Stomach smooth muscle (tissue), 2 donors: ENCODE results near the gene ING4.
A peak's percentile ranks its signal among the peaks of the same experiment; 100 is the strongest.

Source experiments
- H3K27ac ChIP-seq: one replicate; pipeline ENCODE4 v1.7.0; 2013; ENCODE audit warnings: mild to moderate bottlenecking, low read length, inconsistent platforms
- H3K27me3 ChIP-seq, 2 donors: one replicate each; pipeline ENCODE4 v1.7.0; 2013; ENCODE audit warnings: low read length in 2 of 2; ENCODE audit not compliant: insufficient read depth in 2 of 2, control insufficient read depth in 1 of 2
- H3K36me3 ChIP-seq, 2 donors: one replicate each; pipeline ENCODE4 v1.7.0; 2013; ENCODE audit warnings: low read length in 2 of 2; ENCODE audit not compliant: control insufficient read depth in 2 of 2, insufficient read depth in 2 of 2
- H3K4me1 ChIP-seq: one replicate; pipeline ENCODE4 v1.7.0; 2013; ENCODE audit warnings: low read length; ENCODE audit not compliant: control insufficient read depth, insufficient read depth
- H3K4me3 ChIP-seq, 2 donors: one replicate each; pipeline ENCODE4 v1.7.0; 2013; ENCODE audit warnings: low read length in 2 of 2
- H3K9ac ChIP-seq, 2 donors: one replicate each; pipeline ENCODE4 v1.7.0; 2013; ENCODE audit warnings: low read length in 2 of 2, mild to moderate bottlenecking in 1 of 2
- H3K9me3 ChIP-seq, 2 donors: one replicate each; pipeline ENCODE4 v1.7.0; 2013; ENCODE audit warnings: low read length in 2 of 2; ENCODE audit not compliant: control insufficient read depth in 2 of 2
- donor health status: healthy.
- donor health status: Pancreatic carcinoma.

The ING4 gene

DNA sequence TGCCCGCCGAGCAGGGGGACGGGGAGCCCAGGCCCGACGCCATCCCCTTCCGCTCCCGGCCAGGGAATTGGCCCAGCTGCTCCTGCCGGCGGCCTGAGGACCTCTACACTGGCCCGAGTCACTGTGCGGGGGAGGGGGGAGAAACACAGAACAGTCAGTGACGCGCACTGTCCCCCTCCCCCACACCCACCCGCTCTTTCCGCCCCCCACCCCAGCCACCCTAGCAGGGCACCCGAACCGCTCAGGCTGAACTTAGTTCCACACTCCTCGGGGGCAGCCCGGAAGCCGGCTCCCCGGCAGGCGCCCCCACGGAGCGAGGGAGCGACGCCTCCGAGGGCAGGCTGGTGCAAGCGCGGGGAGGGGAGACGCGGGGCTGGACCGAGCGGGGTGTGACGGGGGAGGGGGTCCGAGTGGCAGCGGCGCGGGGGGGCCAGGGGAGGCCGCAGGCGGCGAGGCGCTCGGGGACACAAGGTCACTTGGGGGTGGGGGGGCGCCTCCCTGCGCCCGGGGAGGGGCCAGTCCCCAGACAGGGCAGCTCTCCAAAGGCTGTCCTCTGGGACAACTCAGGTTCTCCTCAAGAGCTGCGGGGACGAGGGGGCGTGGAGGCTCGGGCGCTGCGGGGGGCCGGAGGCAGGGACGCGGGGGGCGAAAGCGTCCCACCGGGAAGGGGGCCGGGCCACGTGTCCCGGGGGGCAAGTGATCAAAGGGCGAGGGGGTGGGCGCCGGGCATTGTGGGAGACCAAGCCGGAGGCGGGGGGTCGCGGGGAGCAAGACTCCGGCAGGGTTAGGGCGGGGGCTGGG lies 56.4 kb downstream of the ING4 start:
- peak overlapping the region; percentile 88 for H3K27ac ChIP-seq
- H3K4me1 ChIP-seq = peaks cover 56% of the 10 kb centered on the region
- peak overlapping the region; percentile 61 to 94 for H3K4me3 ChIP-seq
- H3K27me3 ChIP-seq = no peaks in the 10 kb centered on the region
- H3K9ac ChIP-seq = peak overlapping the region; percentile 61 to 74
- no peaks in the 10 kb centered on the region for H3K9me3 ChIP-seq
- H3K36me3 ChIP-seq = peaks cover 9% of the 10 kb centered on the region in 2 donors

DNA sequence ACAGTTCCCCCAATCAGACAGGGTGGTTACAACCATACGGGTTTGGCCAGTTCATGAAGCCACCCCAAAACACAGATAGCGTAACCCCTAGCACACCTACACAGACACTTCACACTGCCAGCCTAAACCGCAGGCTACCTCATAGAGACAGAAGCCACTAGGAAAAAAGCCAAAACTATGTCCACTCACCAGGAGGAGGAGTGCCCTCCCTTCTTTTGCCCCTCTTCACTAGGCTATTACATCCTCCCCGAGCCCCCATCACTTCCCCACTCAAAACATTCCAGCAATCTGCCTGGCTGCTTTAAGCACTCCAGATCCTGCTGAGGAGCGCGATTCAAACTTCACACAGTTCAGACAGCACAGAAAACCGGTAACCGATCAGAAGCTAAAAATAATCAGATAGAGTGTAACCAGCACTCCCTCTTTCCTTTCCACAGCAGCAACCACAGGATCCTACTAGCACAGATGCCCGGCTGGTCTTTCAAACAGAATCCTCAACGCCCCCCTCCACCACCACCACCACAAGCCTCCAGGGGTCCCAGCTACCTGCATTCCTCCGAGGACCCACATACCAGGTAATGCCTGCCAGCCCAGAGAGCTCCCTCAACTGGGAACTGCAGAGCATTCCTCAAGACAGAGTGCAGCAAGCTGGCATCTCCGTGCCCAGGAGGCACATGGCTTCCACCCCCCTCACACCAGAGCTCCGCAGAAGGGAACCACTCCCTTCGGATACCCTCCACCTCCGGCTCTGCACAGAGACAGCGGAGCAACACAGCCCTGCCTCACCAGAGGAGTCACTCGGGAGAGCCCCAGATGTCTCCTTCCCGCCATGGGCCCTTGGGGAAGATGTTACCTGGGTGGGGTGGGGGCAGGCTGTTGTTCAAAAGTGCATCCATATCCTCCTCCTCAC lies 57.2 kb downstream of the ING4 start:
- peaks cover 47% of the 10 kb centered on the region for H3K4me1 ChIP-seq
- H3K27ac ChIP-seq = peak overlapping the region; percentile 88
- peaks cover 17 to 18% of the 10 kb centered on the region in 2 donors for H3K36me3 ChIP-seq
- H3K9me3 ChIP-seq = no peaks in the 10 kb centered on the region
- no peaks in the 10 kb centered on the region for H3K27me3 ChIP-seq
- peak overlapping the region; percentile 61 to 74 for H3K9ac ChIP-seq
- peak overlapping the region; percentile 61 to 94 for H3K4me3 ChIP-seq

DNA sequence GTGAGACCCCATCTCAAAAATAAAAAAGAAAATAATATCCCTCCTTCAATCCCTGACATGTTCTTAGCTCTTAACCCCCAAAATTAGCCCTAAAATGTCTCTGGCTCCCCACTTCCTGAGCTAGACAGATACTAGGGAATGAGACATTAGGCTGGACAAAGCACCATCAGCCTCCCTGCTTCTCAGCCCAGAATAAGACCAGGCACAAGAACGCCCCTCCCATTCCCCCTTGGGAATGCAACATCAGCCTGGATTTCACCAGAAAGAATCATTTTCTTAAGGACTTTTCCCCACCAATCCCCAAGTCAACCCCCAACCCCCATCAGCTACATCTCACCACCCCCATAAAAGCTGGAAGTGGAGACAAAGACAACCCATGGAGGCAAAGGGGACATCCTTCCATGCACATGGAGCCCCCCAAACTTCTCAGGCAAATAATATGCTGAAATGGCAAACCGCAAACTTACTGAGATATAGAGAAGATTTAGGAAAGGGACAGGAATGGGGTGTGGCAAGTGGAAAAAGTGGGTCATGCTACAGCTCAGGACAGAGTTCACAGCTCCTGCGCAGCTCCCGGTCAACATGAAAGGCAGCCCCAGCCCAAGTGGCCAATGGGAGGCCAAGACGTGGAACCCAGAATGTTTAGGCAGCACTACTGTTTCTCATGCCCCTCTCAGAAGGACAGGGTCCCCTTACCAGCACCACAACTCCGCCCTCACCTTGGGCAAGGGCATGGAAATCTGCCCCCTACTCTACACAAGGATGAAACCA lies 58.5 kb downstream of the ING4 start:
- peak overlapping the region; percentile 61 to 74 for H3K9ac ChIP-seq
- H3K27me3 ChIP-seq = no peaks in the 10 kb centered on the region
- peaks cover 47% of the 10 kb centered on the region for H3K4me1 ChIP-seq
- H3K9me3 ChIP-seq = no peaks in the 10 kb centered on the region
- peak overlapping the region; percentile 61 to 94 for H3K4me3 ChIP-seq
- peak overlapping the region; percentile 88 for H3K27ac ChIP-seq
- H3K36me3 ChIP-seq = peaks cover 29 to 30% of the 10 kb centered on the region in 2 donors

DNA sequence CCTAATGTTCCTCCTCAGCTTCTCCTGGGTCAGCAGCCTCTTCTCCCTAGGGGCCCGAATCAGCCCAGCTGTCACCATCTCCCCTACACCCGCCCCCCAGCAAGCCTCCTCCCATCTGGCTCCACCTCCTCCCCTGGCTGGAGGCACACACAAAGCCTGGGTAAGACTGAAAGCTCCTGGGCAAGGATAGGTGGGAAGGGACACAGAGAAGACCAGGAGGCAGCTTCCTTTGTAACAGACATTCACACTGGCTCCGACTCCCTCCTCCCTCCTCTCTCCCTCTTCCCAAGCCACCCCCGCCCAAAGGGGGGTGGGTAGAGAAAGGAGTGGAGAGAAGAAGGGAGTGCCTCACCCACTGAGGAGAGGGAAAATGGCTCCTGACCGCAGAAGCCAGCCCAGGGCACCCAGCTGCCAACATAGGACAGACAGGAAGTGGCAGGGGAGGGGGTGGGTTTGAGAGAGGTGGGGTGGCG lies 59.8 kb downstream of the ING4 start:
- peaks cover 47% of the 10 kb centered on the region for H3K4me1 ChIP-seq
- no peaks in the 10 kb centered on the region for H3K27me3 ChIP-seq
- peaks cover 39 to 40% of the 10 kb centered on the region in 2 donors for H3K36me3 ChIP-seq
- peak overlapping the region; percentile 88 for H3K27ac ChIP-seq
- H3K9ac ChIP-seq = peak overlapping the region in 1 of 2 donors; percentile 3
- H3K4me3 ChIP-seq = peak overlapping the region; percentile 17 to 57
- no peaks in the 10 kb centered on the region for H3K9me3 ChIP-seq

DNA sequence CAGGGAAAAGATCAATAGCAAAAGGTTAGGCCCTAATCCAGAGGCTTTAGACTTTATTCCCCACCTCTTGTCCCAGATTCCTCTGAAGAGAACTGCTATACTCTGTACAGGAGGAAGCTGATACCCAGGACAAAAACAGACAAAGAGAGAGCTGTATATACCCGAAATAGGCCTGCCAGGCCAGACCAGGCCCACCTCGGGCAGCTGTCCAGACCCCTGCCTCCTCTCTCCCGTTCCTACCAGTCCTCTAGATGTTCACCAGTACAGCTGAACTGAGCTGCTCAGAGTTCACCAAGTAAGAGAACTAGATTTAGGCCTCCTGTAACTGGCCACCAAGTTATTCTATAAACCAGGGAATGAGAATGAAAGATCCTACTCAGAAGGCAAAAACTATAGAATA lies 60.4 kb downstream of the ING4 start:
- Histone ChIP-seq H3K36me3 (peaks cover 45 to 46% of the 10 kb centered on the region in 2 donors), H3K27ac (peak overlapping the region; percentile 88)

More for the DNA sequence above, 60.4 kb downstream of the ING4 start:
- Histone ChIP-seq H3K9me3 (no peaks in the 10 kb centered on the region), H3K4me3 (peak overlapping the region in 1 of 2 donors; percentile 57), H3K4me1 (peaks cover 41% of the 10 kb centered on the region), H3K27me3 (no peaks in the 10 kb centered on the region), H3K9ac (peak overlapping the region; percentile 3 to 75)
